HepG2 (cell line): ENCODE results near the gene S100A16. TPM values are rescaled to one million over a fixed set of nuclear protein-coding genes. Genes with fewer than 3 reads are reported as not detected.

Experiments used
- AHR ChIP-seq: IDR thresholded peaks from 2 replicates; pipeline ENCODE4 v1.6.1; 2018; ENCODE audit warnings: missing genetic modification reagents, missing compliant biosample characterization
- ARNT2 ChIP-seq: sonication (generic); formaldehyde crosslinking; IDR thresholded peaks from 2 replicates; pipeline ENCODE4 v1.8.0; 2022; ENCODE audit warnings: mild to moderate bottlenecking, low read depth, missing genetic modification reagents, moderate library complexity
- ATRX ChIP-seq: sonication (generic); formaldehyde crosslinking; IDR thresholded peaks from 2 replicates; pipeline ENCODE4 v1.4.0; 2020; ENCODE audit warnings: missing genetic modification reagents, borderline replicate concordance
- BRD4 ChIP-seq: sonication (generic); formaldehyde crosslinking; IDR thresholded peaks from 2 replicates; pipeline ENCODE4 v1.4.0; 2020; ENCODE audit warnings: missing genetic modification reagents
- CCAR2 ChIP-seq: fragments of 200-400 bp; formaldehyde crosslinking; optimal IDR thresholded peaks from 2 replicates; pipeline ENCODE3; 2018; ENCODE audit warnings: low read depth, mild to moderate bottlenecking, low read length, moderate library complexity
- CEBPG ChIP-seq: IDR thresholded peaks from 2 replicates; pipeline ENCODE4 v1.6.1; 2016
- FOXA3 ChIP-seq: IDR thresholded peaks from 2 replicates; pipeline ENCODE4 v1.6.1; 2016; ENCODE audit warnings: missing genetic modification reagents, missing compliant biosample characterization
- FOXK2 ChIP-seq: fragments of 450-650 bp; IDR thresholded peaks from 2 replicates; pipeline ENCODE4 v1.6.1; 2016
- HNRNPH1 ChIP-seq: fragments of 200-400 bp; formaldehyde crosslinking; optimal IDR thresholded peaks from 2 replicates; pipeline ENCODE3; 2017; ENCODE audit warnings: mild to moderate bottlenecking, low read depth, low read length
- KLF12 ChIP-seq: sonication (generic); formaldehyde crosslinking; IDR thresholded peaks from 2 replicates; pipeline ENCODE4 v1.4.0; 2020; ENCODE audit warnings: missing genetic modification reagents, borderline replicate concordance
- MED1 ChIP-seq: sonication (generic); formaldehyde crosslinking; IDR thresholded peaks from 2 replicates; pipeline ENCODE4 v1.4.0; 2020; ENCODE audit warnings: missing genetic modification reagents
- MTF1 ChIP-seq: sonication (generic); formaldehyde crosslinking; IDR thresholded peaks from 2 replicates; pipeline ENCODE4 v1.5.0; 2020; ENCODE audit warnings: missing genetic modification reagents
- MYNN ChIP-seq: sonication (generic); formaldehyde crosslinking; IDR thresholded peaks from 2 replicates; pipeline ENCODE4 v1.4.0; 2020; ENCODE audit warnings: mild to moderate bottlenecking, low read depth, missing genetic modification reagents
- NFE2L2 ChIP-seq: fragments of 150-350 bp; IDR thresholded peaks from 2 replicates; pipeline ENCODE4 v1.6.1; 2014; ENCODE audit warnings: low read length
- NR2C2 ChIP-seq: sonication (generic); formaldehyde crosslinking; IDR thresholded peaks from 2 replicates; pipeline ENCODE4 v1.4.0; 2020; ENCODE audit warnings: missing genetic modification reagents, mild to moderate bottlenecking, moderate library complexity, borderline replicate concordance
- TOE1 ChIP-seq: sonication (generic); formaldehyde crosslinking; IDR thresholded peaks from 2 replicates; pipeline ENCODE4 v1.4.0; 2020; ENCODE audit warnings: mild to moderate bottlenecking, missing genetic modification reagents
- ZBTB42 ChIP-seq: sonication (generic); formaldehyde crosslinking; IDR thresholded peaks from 2 replicates; pipeline ENCODE4 v1.5.0; 2020; ENCODE audit warnings: mild to moderate bottlenecking, missing genetic modification reagents
- ZFP82 ChIP-seq: sonication (generic); formaldehyde crosslinking; IDR thresholded peaks from 2 replicates; pipeline ENCODE4 v1.5.1; 2020; ENCODE audit warnings: mild to moderate bottlenecking, missing genetic modification reagents, borderline replicate concordance
- ZNF496 ChIP-seq: sonication (generic); formaldehyde crosslinking; IDR thresholded peaks from 2 replicates; pipeline ENCODE4 v1.8.1; 2023; ENCODE audit warnings: mild to moderate bottlenecking, moderate library complexity, missing genetic modification reagents; ENCODE audit not compliant: insufficient replicate concordance
- ZNF879 ChIP-seq: sonication (generic); formaldehyde crosslinking; IDR thresholded peaks from 2 replicates; pipeline ENCODE4 v1.8.1; 2023; ENCODE audit warnings: missing genetic modification reagents
- polyA plus RNA-seq, 8 experiments: library from polyadenylated mRNA; depleted of rRNA in 3 of 8; stranded (reverse) in 7 of 8; unstranded in 1 of 8; fragments of >200 nt; fragmentation: Illumina TruSeq in 4 of 8; extraction: Trizol in 4 of 8; gene quantifications; 2 replicates each; pipeline versions ENCODE4 v1.2.1 to v1.2.3, GENCODE V29; 2011 to 2016; ENCODE audit warnings: low read depth in 4 of 8, missing spikeins in 1 of 8, mixed read lengths in 1 of 8; ENCODE audit not compliant: insufficient read depth in 1 of 8
- total RNA-seq, 5 experiments: library from RNA; depleted of rRNA; stranded (reverse); fragments of >200 nt; fragmentation: Illumina TruSeq; extraction: Trizol; gene quantifications; 2 replicates each; pipeline ENCODE4 v1.2.3, GENCODE V29; 2016; ENCODE audit warnings: low read depth in 1 of 5
- TF ChIP-seq, protein P1 (sequence below): IDR thresholded peaks from 2 replicates; pipeline ENCODE4 v1.6.1; 2016; ENCODE audit warnings: control low read depth
- TF ChIP-seq, protein P2 (sequence below): IDR thresholded peaks from 2 replicates; pipeline ENCODE4 v1.6.1; 2016; ENCODE audit warnings: mild to moderate bottlenecking, missing biosample characterization, missing genetic modification reagents
- TF ChIP-seq, protein P3 (sequence below): sonication (generic); formaldehyde crosslinking; IDR thresholded peaks from 2 replicates; pipeline ENCODE4 v1.4.0; 2020; ENCODE audit warnings: missing genetic modification reagents, borderline replicate concordance

S100A16 gene
- total and polyA plus RNA-seq, 2 of the 13 experiments (the other 11 are each of a cell fraction or from before 2014, with no cell fraction given), result 46.0 to 195 TPM

DNA sequence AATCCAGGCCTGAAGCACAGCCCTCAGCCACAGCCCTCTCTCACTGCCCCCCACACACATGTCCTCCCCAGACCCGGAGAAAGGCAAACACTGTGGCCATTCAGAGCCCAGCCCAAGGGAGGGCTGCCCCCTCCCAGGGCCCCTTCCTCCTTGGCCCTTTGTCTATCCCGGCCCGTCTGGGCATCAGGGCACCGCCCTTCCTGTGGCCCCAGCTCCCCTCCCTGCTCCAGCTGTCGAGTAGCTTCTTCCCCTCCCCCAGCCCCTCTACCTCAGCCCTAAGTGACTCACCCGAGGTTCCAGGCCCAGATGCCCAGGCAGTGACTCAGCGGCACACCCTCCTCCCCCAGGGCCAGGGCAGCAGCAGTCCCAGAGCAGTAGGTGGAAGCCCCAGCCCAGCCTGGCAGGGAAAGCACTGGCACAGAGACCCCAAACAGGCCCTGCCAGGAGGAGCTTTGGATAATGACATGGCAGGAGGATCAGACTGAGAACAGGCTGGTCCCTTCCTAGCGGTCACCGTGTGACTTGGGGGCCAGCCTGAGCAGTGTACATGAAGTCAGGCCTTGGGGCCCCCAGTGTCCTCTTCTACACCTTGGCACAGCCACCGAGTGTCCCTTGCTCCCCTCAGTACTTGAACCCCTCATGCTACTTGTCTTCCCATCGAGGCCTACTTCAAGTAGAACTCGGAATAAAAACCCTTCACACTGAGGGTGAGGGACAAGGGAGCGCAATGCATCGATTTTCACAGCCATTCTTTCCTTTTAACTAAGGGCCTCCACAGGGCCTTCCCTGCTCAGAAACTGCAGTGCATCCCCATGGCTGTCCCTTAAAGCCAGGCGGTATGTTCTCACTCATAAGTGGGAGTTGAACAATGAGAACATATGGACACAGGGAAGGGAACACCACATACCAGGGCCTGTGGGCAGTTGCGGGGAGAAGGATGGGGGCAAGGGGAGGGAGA is 46.2 kb downstream of the S100A16 start (continued):
- peak; percentile 36; the same call in 1 of the 2 replicates for TF ChIP-seq BRD4 (CRISPR knock-in tag)
- no peak for TF ChIP-seq AHR
- TF ChIP-seq, protein P1, sequence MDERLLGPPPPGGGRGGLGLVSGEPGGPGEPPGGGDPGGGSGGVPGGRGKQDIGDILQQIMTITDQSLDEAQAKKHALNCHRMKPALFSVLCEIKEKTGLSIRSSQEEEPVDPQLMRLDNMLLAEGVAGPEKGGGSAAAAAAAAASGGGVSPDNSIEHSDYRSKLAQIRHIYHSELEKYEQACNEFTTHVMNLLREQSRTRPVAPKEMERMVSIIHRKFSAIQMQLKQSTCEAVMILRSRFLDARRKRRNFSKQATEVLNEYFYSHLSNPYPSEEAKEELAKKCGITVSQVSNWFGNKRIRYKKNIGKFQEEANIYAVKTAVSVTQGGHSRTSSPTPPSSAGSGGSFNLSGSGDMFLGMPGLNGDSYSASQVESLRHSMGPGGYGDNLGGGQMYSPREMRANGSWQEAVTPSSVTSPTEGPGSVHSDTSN, result no peak
- TF ChIP-seq FOXK2, result no peak
- TF ChIP-seq, protein P2, sequence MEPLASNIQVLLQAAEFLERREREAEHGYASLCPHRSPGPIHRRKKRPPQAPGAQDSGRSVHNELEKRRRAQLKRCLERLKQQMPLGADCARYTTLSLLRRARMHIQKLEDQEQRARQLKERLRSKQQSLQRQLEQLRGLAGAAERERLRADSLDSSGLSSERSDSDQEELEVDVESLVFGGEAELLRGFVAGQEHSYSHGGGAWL (CRISPR knock-in tag), result no peak
- no peak for TF ChIP-seq NR2C2 (CRISPR knock-in tag)
- TF ChIP-seq MYNN (CRISPR knock-in tag), result no peak
- no peak for TF ChIP-seq ATRX
- TF ChIP-seq NFE2L2, result no peak; the same call in 1 of the 2 replicates
- TF ChIP-seq MED1 (CRISPR knock-in tag), result peak; percentile 22; the same call in 1 of the 2 replicates
- no peak for TF ChIP-seq TOE1 (CRISPR knock-in tag)
- no peak for TF ChIP-seq ZNF879 (CRISPR knock-in tag)
- no peak for TF ChIP-seq ZNF496 (CRISPR knock-in tag)
- no peak for TF ChIP-seq ZBTB42 (CRISPR knock-in tag)
- TF ChIP-seq MTF1, result no peak
- no peak for TF ChIP-seq ARNT2 (CRISPR knock-in tag)
- TF ChIP-seq KLF12 (CRISPR knock-in tag), result peak; percentile 44; the same call in 1 of the 2 replicates
- peak; percentile 58 for TF ChIP-seq CCAR2
- no peak for TF ChIP-seq ZFP82 (CRISPR knock-in tag)
- TF ChIP-seq FOXA3 (CRISPR knock-in tag), result 0 out of 2 replicates have a peak, but pooled peaks have one; percentile 47
- no peak for TF ChIP-seq HNRNPH1
- TF ChIP-seq, protein P3, sequence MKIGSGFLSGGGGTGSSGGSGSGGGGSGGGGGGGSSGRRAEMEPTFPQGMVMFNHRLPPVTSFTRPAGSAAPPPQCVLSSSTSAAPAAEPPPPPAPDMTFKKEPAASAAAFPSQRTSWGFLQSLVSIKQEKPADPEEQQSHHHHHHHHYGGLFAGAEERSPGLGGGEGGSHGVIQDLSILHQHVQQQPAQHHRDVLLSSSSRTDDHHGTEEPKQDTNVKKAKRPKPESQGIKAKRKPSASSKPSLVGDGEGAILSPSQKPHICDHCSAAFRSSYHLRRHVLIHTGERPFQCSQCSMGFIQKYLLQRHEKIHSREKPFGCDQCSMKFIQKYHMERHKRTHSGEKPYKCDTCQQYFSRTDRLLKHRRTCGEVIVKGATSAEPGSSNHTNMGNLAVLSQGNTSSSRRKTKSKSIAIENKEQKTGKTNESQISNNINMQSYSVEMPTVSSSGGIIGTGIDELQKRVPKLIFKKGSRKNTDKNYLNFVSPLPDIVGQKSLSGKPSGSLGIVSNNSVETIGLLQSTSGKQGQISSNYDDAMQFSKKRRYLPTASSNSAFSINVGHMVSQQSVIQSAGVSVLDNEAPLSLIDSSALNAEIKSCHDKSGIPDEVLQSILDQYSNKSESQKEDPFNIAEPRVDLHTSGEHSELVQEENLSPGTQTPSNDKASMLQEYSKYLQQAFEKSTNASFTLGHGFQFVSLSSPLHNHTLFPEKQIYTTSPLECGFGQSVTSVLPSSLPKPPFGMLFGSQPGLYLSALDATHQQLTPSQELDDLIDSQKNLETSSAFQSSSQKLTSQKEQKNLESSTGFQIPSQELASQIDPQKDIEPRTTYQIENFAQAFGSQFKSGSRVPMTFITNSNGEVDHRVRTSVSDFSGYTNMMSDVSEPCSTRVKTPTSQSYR, result peak; percentile 94
- no peak for TF ChIP-seq CEBPG (CRISPR knock-in tag)
